GM21367 (cell line): ENCODE data around the gene CLEC16A.

Source experiments
- ATAC-seq: cut with Tn5 transposase; IDR thresholded peaks from one replicate; pipeline ENCODE4 v1.9.1; 2021; ENCODE audit not compliant: unreplicated experiment

The CLEC16A gene

GRCh38 chr16:11188801-11189740 is 244.7 kb downstream of the CLEC16A start:
- no peak for ATAC-seq

GRCh38 chr16:11190588-11191560 is 246.5 kb downstream of the CLEC16A start:
- ATAC-seq: no peak

- no peak for ATAC-seq
Measured at GRCh38 chr16:11191665-11192064, 247.3 kb downstream of the CLEC16A start.

- no peak for ATAC-seq
Measured at GRCh38 chr16:11193494-11193893, 249.1 kb downstream of the CLEC16A start.

- ATAC-seq: no peak
Measured at GRCh38 chr16:11194913-11195312, 250.5 kb downstream of the CLEC16A start.

- no peak for ATAC-seq
Measured at GRCh38 chr16:11196286-11196828, 252.0 kb downstream of the CLEC16A start.

GRCh38 chr16:11198375-11198774 is 254.0 kb downstream of the CLEC16A start:
- no peak for ATAC-seq

- ATAC-seq: no peak
Measured at GRCh38 chr16:11198828-11199227, 254.5 kb downstream of the CLEC16A start.

- ATAC-seq: no peak
Measured at GRCh38 chr16:11200592-11200991, 256.2 kb downstream of the CLEC16A start.

- ATAC-seq: no peak
Measured at GRCh38 chr16:11201498-11202259, 257.3 kb downstream of the CLEC16A start.

GRCh38 chr16:11202260-11203091 is 258.1 kb downstream of the CLEC16A start:
- ATAC-seq: no peak

GRCh38 chr16:11203111-11203623 is 258.8 kb downstream of the CLEC16A start:
- ATAC-seq: no peak

- no peak for ATAC-seq
Measured at GRCh38 chr16:11204513-11205047, 260.2 kb downstream of the CLEC16A start.

- ATAC-seq: no peak
Measured at GRCh38 chr16:11205065-11205699, 260.8 kb downstream of the CLEC16A start.

- ATAC-seq: no peak
Measured at GRCh38 chr16:11205754-11206581, 261.6 kb downstream of the CLEC16A start.

GRCh38 chr16:11207646-11208045 is 263.3 kb downstream of the CLEC16A start:
- ATAC-seq: no peak

GRCh38 chr16:11208916-11209665 is 264.7 kb downstream of the CLEC16A start:
- ATAC-seq: no peak
